Keratinocyte (primary cell): Measurements from ENCODE around the gene ARPIN.

Experiments
- EZH2 ChIP-seq: IDR thresholded peaks from one replicate; pipeline ENCODE4 v1.6.1; 2012; ENCODE audit warnings: inconsistent platforms, mild to moderate bottlenecking, low read length, moderate library complexity
- TF ChIP-seq, protein P1 (sequence below), 3 experiments: IDR thresholded peaks in 1 of 3; conservative IDR thresholded peaks in 1 of 3; optimal IDR thresholded peaks in 1 of 3; 2 replicates in 2 of 3; 3 replicates in 1 of 3; pipeline versions ENCODE3 to v1.5.1; 2011; ENCODE audit warnings: low read length in 3 of 3, mild to moderate bottlenecking in 3 of 3, moderate library complexity in 2 of 3, control low read depth in 1 of 3, inconsistent platforms in 1 of 3; ENCODE audit not compliant: insufficient read depth in 2 of 3; ENCODE audit errors: extremely low read depth in 1 of 3

DNA sequence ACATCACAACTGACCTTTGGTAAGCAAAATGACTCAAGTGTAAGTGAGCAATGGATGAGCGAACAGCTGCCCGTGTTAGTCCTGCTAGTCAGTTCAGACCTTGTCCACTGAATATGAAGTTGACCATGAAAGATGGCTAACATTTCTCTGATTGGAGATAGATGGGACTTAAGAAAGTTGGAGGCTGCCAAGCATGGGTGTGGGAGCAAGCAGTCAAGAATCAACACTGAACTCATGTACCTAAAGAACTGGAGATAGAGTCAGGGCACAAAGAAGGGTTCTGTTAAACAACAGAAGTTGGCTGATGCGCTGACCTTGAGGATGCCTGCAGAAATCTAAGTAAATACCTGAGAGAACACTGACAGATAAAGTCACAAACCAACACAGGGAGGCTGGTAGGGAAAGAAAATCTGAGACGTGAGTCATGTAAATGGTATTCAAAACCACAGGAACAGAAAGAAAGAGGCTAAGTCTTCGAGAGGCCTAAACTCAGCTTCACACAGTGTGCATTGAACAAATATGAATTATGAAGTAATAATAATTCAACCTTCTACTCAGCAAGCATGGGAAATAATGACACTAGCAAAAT is 67.4 kb downstream of the ARPIN start:
- TF ChIP-seq, protein P1, sequence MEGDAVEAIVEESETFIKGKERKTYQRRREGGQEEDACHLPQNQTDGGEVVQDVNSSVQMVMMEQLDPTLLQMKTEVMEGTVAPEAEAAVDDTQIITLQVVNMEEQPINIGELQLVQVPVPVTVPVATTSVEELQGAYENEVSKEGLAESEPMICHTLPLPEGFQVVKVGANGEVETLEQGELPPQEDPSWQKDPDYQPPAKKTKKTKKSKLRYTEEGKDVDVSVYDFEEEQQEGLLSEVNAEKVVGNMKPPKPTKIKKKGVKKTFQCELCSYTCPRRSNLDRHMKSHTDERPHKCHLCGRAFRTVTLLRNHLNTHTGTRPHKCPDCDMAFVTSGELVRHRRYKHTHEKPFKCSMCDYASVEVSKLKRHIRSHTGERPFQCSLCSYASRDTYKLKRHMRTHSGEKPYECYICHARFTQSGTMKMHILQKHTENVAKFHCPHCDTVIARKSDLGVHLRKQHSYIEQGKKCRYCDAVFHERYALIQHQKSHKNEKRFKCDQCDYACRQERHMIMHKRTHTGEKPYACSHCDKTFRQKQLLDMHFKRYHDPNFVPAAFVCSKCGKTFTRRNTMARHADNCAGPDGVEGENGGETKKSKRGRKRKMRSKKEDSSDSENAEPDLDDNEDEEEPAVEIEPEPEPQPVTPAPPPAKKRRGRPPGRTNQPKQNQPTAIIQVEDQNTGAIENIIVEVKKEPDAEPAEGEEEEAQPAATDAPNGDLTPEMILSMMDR (optimal IDR thresholded peaks at IDR 0.05 in 1 of 3, IDR thresholded peaks at IDR 0.05 in 1 of 3, conservative IDR thresholded peaks at IDR 0.05 in 1 of 3; ENCODE audit: extremely low read depth in 1 of 3, insufficient read depth in 2 of 3, low read length in 3 of 3) = no peak
- no peak for TF ChIP-seq EZH2
